Panc1 (cell line): ENCODE results near the gene MVD. TPM values are rescaled to one million over a fixed set of nuclear protein-coding genes. Genes with fewer than 3 reads are reported as not detected.

ENCODE experiments used
- ATAC-seq: fragments of 200-7000 bp; cut with Tn5 transposase; 2 replicates; pipeline ENCODE4 v1.9.1; 2020; ENCODE audit warnings: mild to moderate bottlenecking, moderate library complexity
- BruUV-seq: library from RNA; stranded (reverse); fragments of 400-500 nt; replicated peaks from 2 replicates; lab custom pipeline; 2021; lab: Mats Ljungman, UMichigan
- CTCF ChIA-PET: fragments of 300-600 bp; sonication (Branson Sonifier 250); formaldehyde crosslinking; loops from one replicate; lab custom pipeline; 2022; ENCODE audit warnings: antibody characterized with exemption; lab: Charles Lee
- POLR2A ChIA-PET: fragments of 300-600 bp; sonication (Branson Sonifier 250); formaldehyde crosslinking; loops from one replicate; lab custom pipeline; 2022; ENCODE audit warnings: antibody characterized with exemption; lab: Charles Lee
- DNase-seq: peaks from one replicate; pipeline ENCODE4 v3.0.0-alpha.2; 2010; ENCODE audit warnings: low read depth, low spot score
- H3K27ac ChIP-seq: 2 replicates; pipeline ENCODE4 v1.5.1; 2011; ENCODE audit warnings: mild to moderate bottlenecking, low read length, inconsistent platforms
- H3K27me3 ChIP-seq: fragments of 200-500 bp; sonication (Bioruptor generic); 2 replicates; pipeline ENCODE4 v1.6.0; 2014; ENCODE audit warnings: low read length, inconsistent platforms; ENCODE audit not compliant: control insufficient read depth, insufficient read depth
- H3K36me3 ChIP-seq: fragments of 200-500 bp; sonication (Bioruptor generic); 2 replicates; pipeline ENCODE4 v1.5.1; 2014; ENCODE audit warnings: inconsistent platforms, mild to moderate bottlenecking, low read length, moderate library complexity; ENCODE audit not compliant: control insufficient read depth, insufficient read depth
- H3K4me1 ChIP-seq: 2 replicates; pipeline ENCODE4 v1.5.1; 2011; ENCODE audit warnings: inconsistent platforms, mild to moderate bottlenecking, low read length, moderate library complexity; ENCODE audit not compliant: control insufficient read depth, insufficient read depth
- H3K4me3 ChIP-seq, 2 experiments: 2 replicates each; pipeline ENCODE4 v1.5.1; 2011 to 2012; ENCODE audit warnings: low read depth in 2 of 2, low read length in 2 of 2, mild to moderate bottlenecking in 2 of 2, inconsistent platforms in 1 of 2, moderate library complexity in 1 of 2
- H3K9me3 ChIP-seq: fragments of 200-500 bp; sonication (Bioruptor generic); 2 replicates; pipeline ENCODE4 v1.5.1; 2014; ENCODE audit warnings: low read depth, mild to moderate bottlenecking, inconsistent platforms, low read length, moderate library complexity; ENCODE audit not compliant: control insufficient read depth, insufficient read depth
- CTCF ChIP-seq: fragments of 450-650 bp; IDR thresholded peaks from 2 replicates; pipeline ENCODE4 v1.5.1; 2017; ENCODE audit warnings: mild to moderate bottlenecking
- POLR2AphosphoS5 ChIP-seq: IDR thresholded peaks from 2 replicates; pipeline ENCODE4 v1.6.1; 2012; ENCODE audit warnings: mild to moderate bottlenecking, low read depth, low read length, moderate library complexity
- REST ChIP-seq, 2 experiments: IDR thresholded peaks; 2 replicates each; pipeline ENCODE4 v1.6.1; 2011 to 2012; ENCODE audit warnings: low read depth in 2 of 2, control low read depth in 1 of 2, low read length in 1 of 2, mild to moderate bottlenecking in 1 of 2, moderate library complexity in 1 of 2; ENCODE audit not compliant: insufficient read depth in 1 of 2
- SIN3A ChIP-seq: IDR thresholded peaks from 2 replicates; pipeline ENCODE4 v1.6.1; 2012; ENCODE audit warnings: low read depth, mild to moderate bottlenecking, low read length, moderate library complexity, borderline replicate concordance; ENCODE audit not compliant: insufficient read depth
- TCF7L2 ChIP-seq: IDR thresholded peaks from 2 replicates; pipeline ENCODE4 v1.6.1; 2011; ENCODE audit warnings: mild to moderate bottlenecking, low read depth, low read length, inconsistent platforms
- in situ Hi-C: cut with HindIII; loops from 2 replicates; pipeline ENCODE4 v1.10.0; 2016; ENCODE audit warnings: low sequenced_read_pairs, low pct_unique_long_range_greater_than_20kb
- intact Hi-C: fragments of 100-400 bp; cut with micrococcal nuclease; formaldehyde crosslinking; loops from one replicate; pipeline ENCODE4 v1.10.0; 2022; ENCODE audit not compliant: unreplicated experiment
- total RNA-seq: library from RNA; stranded (reverse); gene quantifications from one replicate; pipeline ENCODE4 v1.2.1, GENCODE V29; 2021; ENCODE audit not compliant: unreplicated experiment

Gene MVD
- total RNA-seq, 1 experiment from 2014 or later: 96.8 TPM

GRCh38 chr16:88681084-88681680 is 18.3 kb upstream of the MVD start:
- DNase-seq: no peak
- TF ChIP-seq SIN3A (no peak), CTCF (peak; percentile 74)
- Histone ChIP-seq H3K36me3 (no peaks in the 10 kb centered on the region), H3K9me3 (no peaks in the 10 kb centered on the region), H3K4me3 (no peak overlapping the region), H3K27me3 (no peaks in the 10 kb centered on the region), H3K4me1 (no peaks in the 10 kb centered on the region), H3K27ac (no peak overlapping the region)
- ATAC-seq: peak; percentile 68
- ChIA-PET POLR2A (no interaction called here), CTCF (no interaction called here)
- intact Hi-C loops: no loop called here
- no TSS peak for BruUV-seq
- in situ Hi-C loops: no loop called here

GRCh38 chr16:88680554-88681083 is 17.7 kb upstream of the MVD start:
- BruUV-seq: no TSS peak
- Histone ChIP-seq H3K27me3 (no peaks in the 10 kb centered on the region), H3K36me3 (no peaks in the 10 kb centered on the region), H3K9me3 (no peaks in the 10 kb centered on the region), H3K4me3 (no peak overlapping the region), H3K27ac (no peak overlapping the region), H3K4me1 (no peaks in the 10 kb centered on the region)
- no peak for ATAC-seq
- no peak for TF ChIP-seq CTCF
- no peak for TF ChIP-seq TCF7L2
- TF ChIP-seq SIN3A: no peak
- ChIA-PET POLR2A (interaction anchor here (0.6 kb wide), 1 partner anchor 162 kb away, joined by 3 read pairs; no protein-coding TSS in a partner anchor), CTCF (no interaction called here)
- in situ Hi-C loops: no loop called here
- intact Hi-C loops: no loop called here
- DNase-seq: no peak

GRCh38 chr16:88678224-88678979 is 15.5 kb upstream of the MVD start:
- BruUV-seq: no TSS peak

More at GRCh38 chr16:88678224-88678979, 15.5 kb upstream of the MVD start:
- Histone ChIP-seq H3K36me3 (no peaks in the 10 kb centered on the region), H3K4me3 (no peak overlapping the region), H3K27ac (no peak overlapping the region), H3K9me3 (no peaks in the 10 kb centered on the region), H3K27me3 (no peaks in the 10 kb centered on the region), H3K4me1 (no peaks in the 10 kb centered on the region)
- TF ChIP-seq REST (IDR thresholded peaks at IDR 0.05; ENCODE audit: insufficient read depth in 1 of 2, low read depth in 2 of 2, low read length in 1 of 2) (no peak), SIN3A (no peak), TCF7L2 (no peak), CTCF (no peak), POLR2AphosphoS5 (no peak)
- POLR2A ChIA-PET: no interaction called here
- DNase-seq (no peak), ATAC-seq (no peak)
- in situ Hi-C loops (no loop called here), intact Hi-C loops (no loop called here)
- CTCF ChIA-PET: no interaction called here
